NCI-H510A (cell line): ENCODE measurements around the gene FBXL13.
"Not testable (repeated sequence)": the region's sequence is repeated elsewhere in the genome, so short reads cannot be mapped to it uniquely, and the experiment has no call there.

Experiments
- DNase-seq: peaks from one replicate; lab custom pipeline; 2025; lab: John Stamatoyannopoulos, UW

Gene FBXL13

GRCh38 chr7:103074519-103075336 lies at the start of gene FBXL13, which contains the start of gene ARMC10:
TSS of gene FBXL13 (minus strand) at chr7:103074796.
TSS of gene ARMC10 (plus strand) at chr7:103075140. CDS start at chr7:103075273, 133 bp downstream.
- DNase-seq, result peak; percentile 67

DNA sequence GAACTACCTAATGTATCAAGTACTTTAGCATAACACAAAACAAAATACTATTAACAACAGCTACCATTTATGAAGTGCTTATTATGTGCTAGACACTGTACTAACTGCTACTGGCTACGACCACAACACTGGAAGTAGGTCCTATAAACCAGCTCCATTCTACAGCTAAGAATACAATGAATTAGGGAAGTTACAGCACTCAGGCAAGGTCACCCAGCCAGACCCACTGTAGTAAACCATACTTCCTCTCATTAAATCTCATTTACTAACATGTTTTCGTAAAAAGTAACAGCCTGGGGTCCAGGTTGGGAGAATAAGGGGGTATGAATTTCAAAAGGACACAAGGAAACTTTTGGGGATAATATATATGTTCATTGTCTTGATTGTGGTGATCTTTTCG lies 48.9 kb upstream of the FBXL13 start:
- DNase-seq, result no peak

GRCh38 chr7:103121641-103122040 lies 47.0 kb upstream of the FBXL13 start:
- DNase-seq, result no peak

- DNase-seq, result no peak
Measured at GRCh38 chr7:103120362-103120761, 45.8 kb upstream of the FBXL13 start.

DNA sequence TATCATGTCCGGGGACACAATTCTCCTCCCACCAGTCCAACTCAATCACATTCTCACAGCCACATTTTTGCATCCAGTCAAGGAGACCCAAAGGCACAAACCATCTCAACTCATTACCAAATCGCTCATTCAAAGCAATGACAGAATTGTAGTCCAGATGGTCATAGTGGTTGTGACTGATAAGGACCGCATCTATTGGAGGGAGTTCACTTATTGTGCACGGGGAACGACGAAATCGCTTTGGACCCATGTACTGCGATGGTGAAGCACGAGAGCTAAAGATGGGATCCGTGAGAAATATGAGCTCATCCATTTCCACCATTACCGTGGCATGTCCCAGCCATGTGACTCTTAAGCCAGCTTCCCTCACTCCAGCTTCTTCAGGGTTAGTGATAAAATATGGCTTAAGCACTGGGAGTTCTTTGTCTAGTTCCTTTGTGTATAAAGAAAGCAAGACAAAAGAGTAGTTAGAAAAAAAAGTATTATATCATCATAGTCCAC lies 45.2 kb upstream of the FBXL13 start:
- no peak for DNase-seq

GRCh38 chr7:103117465-103117864 lies 42.9 kb upstream of the FBXL13 start:
- DNase-seq, result no peak

- no peak for DNase-seq
Measured at GRCh38 chr7:103116991-103117390, 42.4 kb upstream of the FBXL13 start.

GRCh38 chr7:103116511-103116910 lies 41.9 kb upstream of the FBXL13 start:
- no peak for DNase-seq

DNA sequence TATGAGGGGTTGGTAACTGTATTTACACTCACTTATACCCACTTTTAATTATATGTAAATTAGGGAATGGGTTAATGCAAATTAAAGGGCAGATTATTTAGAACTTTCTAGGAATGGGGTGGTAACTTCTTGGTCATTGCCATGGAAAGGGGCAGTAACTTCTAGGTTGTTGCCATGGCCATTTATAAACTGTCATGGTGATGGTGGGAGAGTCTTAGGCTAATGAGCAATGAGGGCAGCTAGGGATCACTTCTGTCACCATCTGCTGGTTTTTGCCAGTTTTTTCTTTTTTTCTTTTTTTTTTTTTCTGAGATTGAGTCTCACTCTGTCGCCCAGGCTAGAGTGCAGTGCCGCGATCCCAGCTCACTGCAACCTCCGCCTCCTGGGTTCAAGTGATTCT lies 41.2 kb upstream of the FBXL13 start:
- DNase-seq, result no peak

- DNase-seq, result no peak
Measured at GRCh38 chr7:103114576-103115008, 40.0 kb upstream of the FBXL13 start.

DNA sequence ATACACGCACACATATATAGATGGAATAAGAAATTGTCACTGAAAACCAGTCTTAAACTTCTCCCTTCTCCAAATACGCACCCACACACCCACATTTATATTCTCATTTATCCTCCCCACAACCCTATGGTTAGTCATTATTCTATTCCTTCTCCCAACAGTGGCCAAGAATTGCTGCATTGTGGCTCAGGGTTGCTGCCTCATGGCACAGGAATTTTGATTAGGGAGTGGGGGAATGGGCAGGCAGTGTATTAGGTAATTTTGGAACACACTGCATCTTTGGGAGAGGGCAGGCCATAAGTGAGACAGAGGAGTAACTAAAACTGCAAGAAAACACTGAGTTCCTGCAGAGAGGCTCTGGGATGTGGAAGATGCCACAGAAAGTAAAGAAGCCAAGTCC lies 38.6 kb upstream of the FBXL13 start:
- DNase-seq, result no peak

DNA sequence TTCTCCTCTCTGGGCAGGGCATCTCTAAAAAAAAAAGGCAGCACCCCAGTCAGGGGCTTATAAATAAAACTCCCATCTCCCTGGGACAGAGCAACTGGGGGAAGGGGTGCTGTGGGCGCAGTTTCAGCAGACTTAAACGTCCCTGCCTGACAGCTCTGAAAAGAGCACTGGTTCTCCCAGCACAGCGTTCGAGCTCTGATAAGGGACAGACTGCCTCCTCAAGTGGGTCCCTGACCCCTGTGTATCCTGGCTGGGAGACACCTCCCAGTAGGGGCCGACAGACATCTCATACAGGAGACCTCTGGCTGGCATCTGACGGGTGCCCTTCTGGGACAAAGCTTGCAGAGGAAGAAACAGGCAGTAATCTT lies 32.1 kb upstream of the FBXL13 start:
- DNase-seq, result not testable (repeated sequence)

GRCh38 chr7:103106005-103106702 lies 31.6 kb upstream of the FBXL13 start:
- peak; percentile 8 for DNase-seq

DNA sequence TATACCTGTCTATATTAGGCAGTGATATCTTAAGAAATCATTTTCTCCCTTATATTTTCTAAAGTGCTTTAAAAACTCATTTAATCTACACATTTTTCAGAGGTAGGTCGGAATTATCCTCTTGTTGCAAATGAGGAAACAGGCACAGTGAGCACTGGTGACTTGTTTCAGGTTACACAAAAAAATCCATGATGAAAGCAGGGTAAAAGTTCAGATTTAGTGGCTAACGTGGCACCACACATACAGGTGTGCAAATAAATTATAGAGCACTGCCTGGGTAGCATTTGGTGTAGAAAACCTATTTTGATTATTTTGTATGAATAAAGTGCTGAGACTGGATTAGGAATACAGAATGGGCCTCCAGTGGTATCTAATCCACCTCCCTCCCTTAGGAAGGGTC lies 26.9 kb upstream of the FBXL13 start:
- DNase-seq, result no peak

- no peak for DNase-seq
Measured at GRCh38 chr7:103100348-103100747, 25.8 kb upstream of the FBXL13 start.

DNA sequence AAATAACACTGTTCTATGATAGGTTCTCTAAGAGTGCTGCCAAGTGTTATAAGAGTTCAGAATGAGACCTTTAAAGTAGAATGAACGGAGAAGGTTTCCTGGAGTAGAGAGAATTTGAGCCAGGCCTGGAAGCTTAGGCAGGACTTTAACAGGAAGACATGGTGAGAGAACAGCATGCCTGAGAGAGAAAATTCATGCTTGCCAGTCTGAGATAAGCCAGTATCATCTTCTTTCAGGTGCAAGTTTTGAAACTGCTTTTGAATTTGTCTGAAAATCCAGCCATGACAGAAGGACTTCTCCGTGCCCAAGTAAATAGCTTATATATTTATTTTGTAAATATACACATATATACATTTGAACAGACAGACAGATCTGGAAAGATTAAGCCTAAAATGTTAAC lies 22.4 kb upstream of the FBXL13 start:
- DNase-seq, result no peak

DNA sequence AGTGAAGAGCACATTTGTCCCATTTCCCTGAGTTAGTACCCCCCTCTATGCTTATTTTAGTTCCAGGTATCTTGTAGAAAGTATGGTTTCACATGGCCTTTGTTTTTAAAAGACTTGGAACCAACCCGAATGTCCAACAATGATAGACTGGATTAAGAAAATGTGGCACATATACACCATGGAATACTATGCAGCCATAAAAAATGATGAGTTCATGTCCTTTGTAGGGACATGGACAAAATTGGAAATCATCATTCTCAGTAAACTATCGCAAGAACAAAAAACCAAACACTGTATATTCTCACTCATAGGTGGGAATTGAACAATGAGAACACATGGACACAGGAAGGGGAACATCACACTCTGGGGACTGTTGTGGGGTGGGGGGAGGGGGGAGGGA lies 21.0 kb upstream of the FBXL13 start:
- not testable (repeated sequence) for DNase-seq

GRCh38 chr7:103094102-103094501 lies 19.5 kb upstream of the FBXL13 start:
- no peak for DNase-seq

DNA sequence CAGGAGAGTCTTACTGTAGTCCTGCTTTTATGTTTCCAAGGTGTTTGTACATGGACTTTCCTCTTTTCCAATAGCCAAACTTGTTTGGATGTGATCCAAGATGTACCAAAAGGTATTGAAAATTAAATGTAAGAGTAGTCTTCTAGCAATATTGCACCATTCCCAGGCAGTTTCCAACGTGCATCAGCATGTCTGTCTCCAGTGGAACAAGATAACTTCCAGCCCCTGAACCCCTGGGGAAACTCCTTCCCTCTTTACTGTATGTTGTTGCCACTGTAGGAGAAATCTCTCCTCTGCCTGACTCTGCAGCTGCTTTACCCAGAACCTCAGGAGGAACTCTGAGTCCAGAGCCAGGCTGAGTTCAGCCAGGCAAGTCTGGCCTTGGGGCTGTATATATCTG lies 18.8 kb upstream of the FBXL13 start:
- no peak for DNase-seq

DNA sequence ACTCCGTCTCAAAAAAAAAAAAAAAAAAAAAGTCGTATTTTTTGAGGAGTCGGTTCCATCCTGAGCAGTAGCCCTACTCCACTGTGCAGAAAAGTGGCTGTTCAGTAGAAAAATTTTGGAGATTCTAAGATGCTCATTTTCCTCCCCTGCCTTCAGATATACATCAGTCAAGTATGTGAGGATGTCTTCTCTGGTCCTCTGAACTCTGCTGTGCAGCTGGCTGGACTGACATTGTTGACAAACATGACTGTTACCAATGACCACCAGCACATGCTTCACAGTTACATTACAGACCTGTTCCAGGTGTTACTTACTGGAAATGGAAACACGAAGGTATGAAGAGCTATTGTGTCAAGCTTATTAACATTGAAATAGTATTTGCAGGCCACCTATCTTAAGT lies 17.7 kb upstream of the FBXL13 start:
- DNase-seq, result not testable (repeated sequence)

DNA sequence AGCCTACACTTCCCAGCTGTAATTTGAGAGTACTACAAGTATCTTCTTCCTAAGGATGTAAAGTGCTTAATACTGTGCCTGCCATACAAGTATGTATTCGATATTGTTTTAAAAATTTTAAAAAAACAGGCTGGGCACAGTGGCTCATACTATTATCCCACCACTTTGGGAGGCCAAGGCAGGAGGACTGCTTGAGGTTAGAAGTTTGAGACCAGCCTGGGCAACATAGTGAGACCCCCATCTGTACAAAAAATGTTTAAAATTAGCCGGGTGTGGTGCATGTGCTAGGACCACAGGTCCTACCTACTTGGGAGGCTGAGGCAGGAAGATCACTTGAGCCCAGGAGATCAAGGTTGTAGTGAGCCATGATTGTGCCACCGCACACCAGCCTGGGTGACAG lies 8.6 kb upstream of the FBXL13 start:
- no peak for DNase-seq

- DNase-seq, result no peak
Measured at GRCh38 chr7:103082497-103082896, 7.9 kb upstream of the FBXL13 start.

- DNase-seq, result no peak
Measured at GRCh38 chr7:103080923-103081322, 6.3 kb upstream of the FBXL13 start.
